Lower leg skin (tissue), 4 donors: ENCODE measurements around the gene GGTA1. TPM values are rescaled to one million over a fixed set of nuclear protein-coding genes. Genes with fewer than 3 reads are reported as not detected.

Source experiments
- DNase-seq, 2 donors: peaks; one replicate each; pipeline ENCODE4 v3.0.0-alpha.2; 2019; ENCODE audit warnings: low spot score in 2 of 2
- H3K4me3 ChIP-seq: fragments of 200-600 bp; sonication (generic); 2 replicates; pipeline ENCODE4 v1.5.1; 2017; ENCODE audit warnings: mild to moderate bottlenecking, low read depth; ENCODE audit not compliant: poor library complexity, severe bottlenecking
- CTCF ChIP-seq, 3 donors: fragments of 450-650 bp; IDR thresholded peaks; one replicate each; pipeline ENCODE4 v1.5.1; 2016; ENCODE audit warnings: antibody characterized with exemption in 3 of 3, mild to moderate bottlenecking in 3 of 3, moderate library complexity in 2 of 3
- POLR2A ChIP-seq, 2 donors: fragments of 450-650 bp; IDR thresholded peaks; one replicate each; pipeline ENCODE4 v1.6.1; 2016 to 2017; ENCODE audit warnings: antibody characterized with exemption in 2 of 2, mild to moderate bottlenecking in 1 of 2, moderate library complexity in 1 of 2
- WGBS, 2 donors: methylation state at CpG; one replicate each; pipeline ENCODE4 v1.1.5; 2018; 5-methylcytosine and 5-hydroxymethylcytosine counted together
- intact Hi-C: fragments of 100-400 bp; cut with DNase I; formaldehyde crosslinking; loops from one replicate; pipeline ENCODE4 v1.15.0; 2023; ENCODE audit warnings: low total_unique reads
- total RNA-seq, 4 donors: library from RNA; depleted of rRNA; stranded (reverse); fragments of >200 nt; gene quantifications; one replicate each; pipeline ENCODE4 v1.1.0, GENCODE V29; 2016

GGTA1 gene
- total RNA-seq, 4 donors from 2014 or later: 5.4 to 11.9 (median 8.0) TPM

- TF ChIP-seq CTCF (IDR thresholded peaks at IDR 0.05): no peak
- no peak for TF ChIP-seq POLR2A (IDR thresholded peaks at IDR 0.05)
- 65 to 73% methylated on average over 5 of the region's 5 CpGs for WGBS, 2 donors
- H3K4me3 ChIP-seq: no peak overlapping the region
- intact Hi-C loops: no loop called here
- DNase-seq: no peak
These were observed 23.5 kb downstream of the GGTA1 start for GRCh38 chr9:121476156-121476555.

- no peak for TF ChIP-seq CTCF (IDR thresholded peaks at IDR 0.05)
- no peak for TF ChIP-seq POLR2A (IDR thresholded peaks at IDR 0.05)
- H3K4me3 ChIP-seq: no peak overlapping the region
- DNase-seq: no peak
- 57 to 58% methylated on average over 10 of the region's 10 CpGs for WGBS, 2 donors
- intact Hi-C loops: no loop called here
These were observed 25.3 kb downstream of the GGTA1 start for GRCh38 chr9:121474231-121474947.

- TF ChIP-seq CTCF (IDR thresholded peaks at IDR 0.05): no peak
- TF ChIP-seq POLR2A (IDR thresholded peaks at IDR 0.05): no peak
- no peak for DNase-seq
- intact Hi-C loops: no loop called here
- no peak overlapping the region for H3K4me3 ChIP-seq
- WGBS, 2 donors: 27 to 34% methylated on average over 6 of the region's 6 CpGs
These were observed 26.4 kb downstream of the GGTA1 start for GRCh38 chr9:121473229-121473628.

GRCh38 chr9:121472446-121472845, 27.2 kb downstream of the GGTA1 start:
- no peak overlapping the region for H3K4me3 ChIP-seq
- TF ChIP-seq CTCF (IDR thresholded peaks at IDR 0.05) (no peak), POLR2A (IDR thresholded peaks at IDR 0.05) (no peak)
- intact Hi-C loops: no loop called here
- DNase-seq: no peak
- 62 to 80% methylated on average over 5 of the region's 5 CpGs for WGBS, 2 donors

GRCh38 chr9:121466142-121466541, 33.5 kb downstream of the GGTA1 start:
- no peak for TF ChIP-seq POLR2A (IDR thresholded peaks at IDR 0.05)
- TF ChIP-seq CTCF (IDR thresholded peaks at IDR 0.05): no peak
- WGBS, 2 donors: 81 to 100% methylated on average over 1 of the region's 1 CpG
- H3K4me3 ChIP-seq: no peak overlapping the region
- no peak for DNase-seq
- intact Hi-C loops: loop anchor here (5.0 kb wide), 1 partner anchor 231 kb away; no protein-coding TSS in a partner anchor

GRCh38 chr9:121464968-121465367, 34.7 kb downstream of the GGTA1 start:
- intact Hi-C loops: loop anchor here (5.0 kb wide), 1 partner anchor 232 kb away; no protein-coding TSS in a partner anchor
- no peak overlapping the region for H3K4me3 ChIP-seq
- DNase-seq: peak in 1 of 2 donors; percentile 82
- 36 to 43% methylated on average over 4 of the region's 4 CpGs for WGBS, 2 donors
- TF ChIP-seq POLR2A (IDR thresholded peaks at IDR 0.05): no peak
- TF ChIP-seq CTCF (IDR thresholded peaks at IDR 0.05): no peak
